GM18909 (cell line): ENCODE results near the gene ELK3.

Source experiments
- ATAC-seq: cut with Tn5 transposase; IDR thresholded peaks from one replicate; pipeline ENCODE4 v1.9.1; 2021; ENCODE audit warnings: mild to moderate bottlenecking; ENCODE audit not compliant: unreplicated experiment, poor library complexity

Gene ELK3

DNA sequence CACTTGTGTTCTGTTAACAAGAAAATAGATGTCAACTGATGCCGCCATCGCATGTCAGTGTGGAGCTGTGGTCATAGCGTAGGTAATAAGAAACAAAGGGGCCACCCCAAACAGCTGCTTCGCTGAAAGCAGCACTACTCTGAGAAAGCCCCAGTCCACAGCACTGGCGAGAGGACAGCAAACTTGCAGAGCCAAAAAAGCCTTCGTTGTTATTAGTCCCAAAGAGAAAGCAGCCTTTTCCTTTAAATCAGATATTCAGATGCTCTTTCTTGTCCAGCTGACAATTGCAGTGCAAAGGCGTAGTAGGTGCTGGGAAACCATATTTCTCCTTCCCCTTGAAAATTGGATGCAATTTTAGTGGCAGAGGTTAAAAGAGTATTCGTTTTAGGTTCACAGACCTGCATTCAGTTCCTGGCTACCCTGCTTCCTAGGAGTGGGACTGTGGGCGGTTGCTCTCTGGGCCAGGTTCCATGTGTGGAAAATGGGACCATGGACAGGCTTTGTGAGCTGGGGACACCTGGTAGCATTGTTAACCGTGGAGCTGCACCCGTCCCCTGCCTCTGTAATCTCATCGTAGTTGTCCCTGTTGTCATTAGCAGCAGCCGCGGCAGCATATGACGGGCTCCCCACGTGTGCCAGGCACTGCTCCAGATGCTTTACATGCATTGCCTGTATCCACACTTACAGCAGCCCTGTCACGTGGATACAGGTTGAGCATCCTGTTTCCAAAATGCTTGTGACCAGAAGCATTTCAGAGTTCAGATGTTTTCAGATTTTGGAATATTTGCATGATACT, 54.2 kb downstream of the ELK3 start:
- ATAC-seq = no peak

DNA sequence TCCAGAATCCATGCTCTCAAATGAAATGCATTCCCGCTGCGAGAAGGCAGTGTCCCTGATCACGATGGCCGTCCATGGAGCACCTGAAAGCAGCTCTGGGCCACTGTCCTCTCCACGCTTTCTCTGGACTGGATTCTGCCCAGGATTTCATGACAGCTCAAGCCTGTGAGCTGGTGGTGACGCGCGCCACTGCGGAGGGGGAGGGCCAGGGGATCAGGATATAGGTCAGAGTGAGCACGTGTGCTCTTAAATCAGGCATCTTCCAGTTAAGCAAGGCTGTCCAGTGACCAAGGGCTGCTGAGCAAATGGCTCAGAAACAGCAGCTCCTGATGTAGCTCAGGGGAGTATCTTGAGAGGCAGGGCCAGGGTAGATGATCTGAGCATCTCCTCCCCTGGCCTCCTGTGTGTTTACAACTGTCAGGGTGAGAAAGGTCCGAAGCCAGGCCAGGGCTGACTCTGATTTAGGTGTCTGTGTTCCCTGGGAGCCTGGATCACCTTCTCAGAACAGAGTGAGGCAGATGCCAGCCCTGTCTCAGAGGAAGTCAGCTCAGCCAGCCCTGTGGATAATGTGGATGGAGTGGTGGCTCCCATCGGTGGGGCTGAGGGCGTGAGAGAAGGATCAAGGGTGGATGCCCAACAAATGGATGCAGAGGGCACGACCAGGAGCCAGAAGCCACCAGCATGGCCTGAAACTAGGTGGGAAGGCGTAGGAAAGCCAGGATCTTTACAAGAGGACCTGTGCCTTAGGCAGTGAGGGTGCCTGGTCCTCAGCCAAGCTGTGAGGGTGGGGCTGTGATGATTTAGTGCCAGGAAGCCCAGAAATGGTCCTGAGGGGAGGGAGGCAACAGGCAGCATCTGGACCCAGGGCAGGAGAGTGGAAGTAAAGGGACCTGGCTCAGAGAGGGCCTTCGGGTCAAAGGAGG, 55.3 kb downstream of the ELK3 start:
- no peak for ATAC-seq

DNA sequence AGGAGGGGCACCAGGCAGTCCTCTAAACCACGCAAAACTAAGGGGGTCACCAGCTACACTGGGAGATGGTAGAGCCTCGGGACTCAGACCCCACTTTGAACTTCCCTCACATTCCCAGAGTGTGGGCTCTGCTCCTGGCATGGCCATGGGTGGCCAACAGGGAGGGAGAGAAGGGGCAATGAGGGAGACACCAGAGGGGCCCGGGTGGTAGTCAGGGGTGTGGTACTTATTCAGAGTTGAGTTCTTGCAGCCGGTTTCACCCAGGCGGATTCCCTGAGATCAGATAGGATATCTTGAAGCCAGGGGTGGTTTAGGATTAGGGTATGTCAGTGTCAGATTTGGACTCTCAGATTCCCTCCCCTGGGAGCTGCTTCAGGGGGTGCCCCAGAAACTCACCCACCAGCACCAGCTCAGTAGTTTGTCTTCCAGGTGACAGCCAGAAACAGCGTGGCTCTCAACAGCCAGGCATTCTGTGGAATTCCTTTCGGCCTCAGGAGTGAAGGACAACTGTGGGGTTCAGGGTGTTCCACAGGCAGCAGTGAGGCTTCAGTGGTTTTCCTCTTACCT, 56.0 kb downstream of the ELK3 start:
- ATAC-seq = no peak

DNA sequence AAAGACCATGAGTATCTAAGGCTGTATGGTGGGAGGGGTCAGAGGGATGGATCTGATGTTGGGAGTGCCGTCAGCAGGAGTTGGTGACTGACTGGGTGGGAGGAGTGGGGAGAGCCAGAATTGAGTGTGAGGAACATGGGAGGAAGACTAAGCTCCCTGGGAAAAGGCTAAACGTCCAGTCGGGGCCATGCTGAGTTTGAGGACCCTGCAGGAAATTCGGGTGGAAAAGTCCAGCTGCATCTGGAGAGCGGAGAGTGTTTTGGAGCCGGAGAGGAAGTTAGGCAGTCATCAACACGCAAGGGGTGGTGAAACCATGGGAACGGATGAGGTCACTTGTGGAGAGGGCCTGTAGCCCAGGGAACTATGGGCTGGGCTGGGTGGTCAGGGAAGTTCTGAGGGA, 60.9 kb downstream of the ELK3 start:
- no peak for ATAC-seq

DNA sequence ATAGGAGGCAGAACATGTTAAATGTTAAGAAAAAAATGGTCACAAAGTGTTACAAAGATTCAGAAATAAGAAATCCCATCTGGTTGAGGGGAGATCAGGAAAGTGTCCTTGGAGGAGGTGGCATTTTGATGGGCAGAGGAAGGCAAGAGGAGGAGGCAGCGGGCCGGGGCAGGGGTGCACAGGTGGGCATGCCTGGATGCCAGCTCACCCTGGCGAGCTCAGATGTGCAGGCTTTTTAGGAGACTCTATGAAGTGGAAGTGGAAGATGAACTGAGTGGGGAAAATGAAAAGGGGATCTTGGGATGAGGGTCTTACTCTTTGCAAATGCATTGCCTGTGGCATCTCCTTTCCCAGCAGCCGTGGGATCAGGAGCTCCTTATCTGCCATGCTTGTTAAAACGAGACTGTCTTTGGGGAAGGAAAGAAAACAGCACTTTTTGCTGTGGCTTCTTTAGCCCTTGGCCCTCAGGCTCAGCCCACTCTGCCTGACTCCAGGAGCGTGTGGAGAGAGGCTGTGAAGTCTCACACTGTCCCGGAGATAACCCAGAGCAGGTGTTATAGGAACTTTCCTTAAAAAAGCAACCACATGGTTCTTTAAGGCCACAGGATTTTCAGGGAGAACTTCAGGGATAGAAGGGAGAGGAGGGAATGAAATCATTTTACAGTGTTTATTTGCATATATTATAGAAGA, 62.6 kb downstream of the ELK3 start:
- no peak for ATAC-seq

DNA sequence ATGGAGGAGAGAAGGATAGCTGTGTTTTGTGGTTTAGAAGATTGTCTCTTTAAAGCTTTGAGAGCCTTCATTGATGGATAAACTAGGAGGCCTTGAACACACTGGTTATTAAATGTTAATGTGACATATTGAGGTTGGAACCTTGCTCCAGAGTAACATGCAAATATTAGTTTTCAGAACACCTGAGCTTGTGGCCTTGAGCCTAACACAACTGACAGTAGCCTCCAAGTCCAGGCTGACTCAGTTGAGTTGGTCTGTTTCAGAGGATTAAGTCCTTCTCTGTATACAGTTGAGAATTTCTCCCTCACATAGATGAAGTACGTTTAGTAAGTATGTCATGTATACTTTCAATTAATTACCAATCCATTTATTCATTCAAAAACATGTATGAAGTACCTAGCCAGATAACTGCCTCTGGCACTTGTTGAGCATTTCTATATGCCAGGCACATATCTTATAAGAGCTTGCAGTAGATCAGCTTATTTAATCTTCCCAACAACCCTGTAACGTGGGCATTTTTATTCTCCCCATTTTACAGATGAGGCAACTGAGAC, 63.5 kb downstream of the ELK3 start:
- no peak for ATAC-seq

DNA sequence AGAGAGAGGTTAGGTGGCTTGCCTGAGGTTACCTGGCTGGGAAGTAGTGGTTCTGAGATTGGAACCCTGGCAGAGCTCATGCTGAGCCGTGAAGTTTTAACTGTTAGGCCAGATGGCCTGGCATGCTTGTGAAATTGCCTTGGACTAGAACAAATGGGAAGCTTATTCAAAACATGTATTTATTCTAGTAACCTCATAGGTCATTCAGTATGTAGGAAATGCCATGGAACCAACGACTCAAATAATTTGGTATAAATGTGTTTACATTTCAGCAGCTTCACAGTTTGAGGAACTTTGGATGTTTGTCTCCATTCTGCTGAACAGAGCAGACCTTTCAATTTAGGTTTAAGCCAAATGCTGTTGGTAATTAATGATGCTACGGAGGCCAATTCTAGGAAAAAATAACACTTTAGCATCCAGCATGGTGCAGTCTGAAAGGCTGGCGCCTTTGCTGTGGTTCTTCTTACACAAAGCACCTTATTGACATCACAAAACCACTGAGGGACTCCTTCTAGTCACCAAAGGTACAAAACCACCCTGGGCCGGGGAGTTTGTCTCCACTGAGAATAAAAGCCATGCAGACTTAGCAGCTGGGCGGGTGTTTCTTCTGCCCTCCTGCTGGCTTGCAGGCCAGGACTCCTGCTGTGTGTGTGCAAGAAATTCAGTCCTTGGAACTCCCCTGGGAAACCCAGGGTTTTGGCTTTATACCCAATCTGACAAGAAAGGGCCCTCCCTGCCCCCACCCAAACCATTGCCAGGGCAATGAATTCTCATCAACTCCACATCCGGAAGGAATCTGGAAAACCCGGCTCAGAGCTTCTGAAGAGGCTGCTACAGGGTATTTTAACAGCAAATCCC, 64.2 kb downstream of the ELK3 start:
- no peak for ATAC-seq

DNA sequence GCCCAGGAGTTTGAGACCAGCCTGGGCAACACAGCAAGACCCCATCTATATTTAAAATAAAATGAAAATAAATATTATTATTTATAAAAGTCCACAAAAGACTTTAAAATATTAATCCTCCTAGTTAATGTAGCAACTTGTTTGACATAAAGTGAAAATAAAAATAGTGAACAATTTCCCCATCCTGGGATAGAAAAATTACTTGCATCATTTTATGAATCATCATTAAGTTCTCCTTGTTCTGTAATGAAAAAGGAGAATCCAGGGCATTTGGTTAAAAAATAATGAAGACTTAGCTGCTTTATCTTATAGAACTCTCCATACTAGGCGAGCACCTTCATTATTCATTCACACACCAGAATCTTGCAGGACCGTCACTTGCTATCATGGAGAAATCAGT, 66.1 kb downstream of the ELK3 start:
- ATAC-seq = no peak

DNA sequence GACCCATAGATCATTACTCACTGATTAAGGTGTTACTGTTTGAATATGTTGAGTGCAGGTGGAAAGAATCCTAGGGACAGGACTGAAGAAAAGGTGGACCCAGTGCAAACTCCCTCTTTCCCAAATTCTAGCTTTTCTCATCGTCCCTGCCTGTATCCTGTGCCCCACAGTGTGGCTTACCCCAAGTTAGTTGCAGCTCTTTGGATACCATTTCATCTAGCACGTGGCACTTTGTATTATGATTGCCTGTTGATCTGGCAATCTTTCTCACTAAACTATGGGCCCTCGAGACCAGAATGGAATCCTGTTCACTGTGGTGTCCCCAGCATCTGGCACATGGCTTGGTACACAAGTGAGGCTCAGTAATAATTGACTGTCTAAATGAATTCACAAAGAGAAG, 66.5 kb downstream of the ELK3 start:
- no peak for ATAC-seq

DNA sequence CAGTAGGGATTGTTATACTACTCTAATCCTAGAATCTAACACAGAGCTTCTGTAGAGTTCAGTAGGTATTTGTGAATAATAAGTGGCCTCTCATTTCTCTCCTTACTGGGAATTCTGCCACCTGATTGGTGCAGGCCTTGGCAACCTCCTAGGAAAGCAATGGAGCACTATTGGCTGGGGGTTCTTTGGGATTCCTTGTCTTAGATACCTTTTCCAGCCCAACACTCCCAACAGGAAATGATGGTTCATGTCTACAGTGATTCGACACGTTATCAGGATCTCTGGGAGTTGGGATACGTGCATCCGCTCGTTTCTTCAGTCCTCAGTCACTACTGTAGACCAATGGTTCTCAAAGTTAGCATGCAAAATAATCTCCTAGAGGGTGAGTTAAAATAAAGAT, 67.4 kb downstream of the ELK3 start:
- ATAC-seq = no peak

DNA sequence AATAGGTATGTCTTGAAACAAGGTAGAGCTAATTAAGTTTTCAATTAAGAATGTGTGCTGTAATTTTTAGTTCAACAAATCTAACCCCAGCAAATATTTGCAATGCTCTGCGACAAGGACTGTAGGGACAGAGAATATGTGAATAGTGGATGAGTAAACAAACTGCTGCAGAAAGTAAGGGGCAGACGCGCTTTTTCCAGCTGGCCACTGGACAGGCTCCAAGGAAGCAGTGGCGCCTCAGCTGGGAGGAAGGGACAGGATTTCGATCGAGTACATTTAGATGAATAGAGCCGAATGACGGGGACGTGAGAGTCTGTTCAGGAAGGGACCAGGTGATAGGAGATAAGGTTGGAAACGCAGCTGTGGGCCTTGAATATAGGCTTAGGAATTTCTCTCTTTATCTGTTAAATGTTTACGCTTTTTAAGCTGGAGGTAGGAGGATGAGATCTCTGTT, 69.3 kb downstream of the ELK3 start:
- no peak for ATAC-seq

DNA sequence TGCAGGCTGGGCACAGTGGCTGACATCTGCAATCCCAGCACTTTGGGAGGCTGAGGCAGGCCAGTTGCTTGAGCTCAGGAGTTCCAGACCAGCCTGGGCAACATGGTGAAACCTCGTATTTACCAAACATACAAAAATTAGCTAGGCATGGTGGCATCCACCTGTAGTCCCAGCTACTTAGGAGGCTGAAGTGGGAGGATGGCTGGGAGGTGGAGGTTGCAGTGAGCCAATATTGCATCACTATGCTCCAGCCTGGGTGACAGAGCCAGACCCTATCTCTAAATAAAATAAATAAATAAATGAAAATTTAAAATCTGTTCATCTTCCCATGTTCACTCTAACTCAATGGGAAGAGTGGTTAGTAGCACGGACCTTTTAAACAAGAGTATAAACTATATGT, 71.2 kb downstream of the ELK3 start:
- ATAC-seq = no peak

DNA sequence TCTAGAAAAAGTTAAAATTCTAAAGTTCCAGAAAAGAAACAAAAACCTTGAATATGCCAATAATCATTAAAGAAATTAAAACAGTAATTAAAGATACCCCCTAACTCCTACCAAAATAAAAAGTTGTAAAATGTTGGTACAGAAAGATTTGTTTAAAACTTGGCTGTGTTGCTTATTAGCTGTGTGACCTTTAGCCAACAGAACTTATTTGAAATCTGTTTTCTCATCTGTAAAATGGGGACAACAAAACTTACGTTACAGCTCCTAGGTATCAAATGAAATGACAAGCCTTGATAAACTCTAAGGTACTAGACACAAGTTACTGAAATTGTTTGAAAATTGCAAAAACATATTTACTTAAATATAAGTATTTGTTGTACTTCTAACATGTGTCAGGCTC, 71.7 kb downstream of the ELK3 start:
- no peak for ATAC-seq

DNA sequence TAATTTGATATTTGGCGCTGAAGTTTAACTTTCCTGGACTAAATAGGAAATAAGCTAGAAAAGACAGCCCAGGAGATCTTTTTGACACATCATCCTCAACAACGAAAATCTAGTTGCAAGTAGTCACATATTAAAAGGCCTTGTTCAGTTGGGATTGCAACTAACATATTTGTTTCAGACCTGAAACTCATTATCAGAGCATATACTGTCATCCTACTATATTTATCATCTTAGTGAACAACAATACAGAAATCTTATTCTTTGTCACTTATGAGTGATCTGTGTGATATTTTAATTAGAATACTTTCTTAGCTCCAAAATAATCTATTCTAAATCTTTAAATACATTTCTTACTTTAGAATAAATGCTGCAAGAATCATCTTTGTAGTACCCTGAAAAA, 72.1 kb downstream of the ELK3 start:
- no peak for ATAC-seq

DNA sequence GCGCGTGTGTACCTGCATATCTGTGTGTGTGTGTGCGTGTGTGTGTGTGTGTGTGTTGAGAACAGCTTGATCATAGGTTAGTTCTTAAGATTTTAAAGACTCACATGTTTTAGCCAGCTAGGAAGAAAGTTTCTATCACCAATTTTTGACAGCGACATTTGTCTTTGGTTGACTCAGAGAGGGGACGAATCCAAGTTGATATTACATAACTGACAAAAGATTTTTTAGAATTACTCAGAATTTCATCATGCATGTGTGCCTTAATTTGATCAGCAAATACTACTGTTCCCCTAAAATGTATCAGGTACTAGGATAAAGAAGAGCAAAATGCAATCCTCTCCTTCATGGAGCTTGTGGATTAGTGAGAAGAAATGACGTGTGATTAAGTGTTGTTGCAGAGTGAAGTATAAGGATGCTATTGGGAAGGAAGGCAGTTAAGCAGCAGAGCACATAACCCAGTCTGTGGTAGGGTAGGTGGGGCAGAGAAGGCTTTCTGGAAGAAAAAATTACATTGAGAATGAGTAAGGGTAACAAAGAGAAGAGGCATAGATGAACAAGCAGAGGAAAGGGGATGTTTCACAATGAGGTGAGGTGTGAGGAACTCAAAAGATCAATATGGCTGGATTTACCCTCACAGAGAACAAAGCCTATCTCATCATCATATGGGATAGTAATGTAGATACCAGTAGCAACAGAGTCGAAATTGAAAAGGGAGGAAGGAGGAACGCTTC, 77.5 kb downstream of the ELK3 start:
- no peak for ATAC-seq

DNA sequence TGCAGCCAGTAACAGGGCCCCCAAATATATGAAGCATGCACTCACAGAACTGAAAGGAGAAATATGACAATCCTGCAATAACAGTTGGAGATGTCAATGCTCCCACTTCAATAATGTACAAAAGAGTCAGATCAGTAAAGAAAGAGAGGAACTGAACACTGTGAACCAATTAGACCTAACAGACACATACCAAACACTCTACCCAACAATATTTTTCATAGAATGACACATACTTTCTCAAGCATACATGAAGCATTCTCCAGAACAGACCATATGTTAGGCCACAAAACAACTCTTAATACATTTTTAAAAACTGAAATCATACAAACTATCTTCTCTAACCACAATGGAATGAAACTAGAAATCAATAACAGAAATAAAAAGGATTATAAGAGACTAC, 80.2 kb downstream of the ELK3 start:
- ATAC-seq = no peak

DNA sequence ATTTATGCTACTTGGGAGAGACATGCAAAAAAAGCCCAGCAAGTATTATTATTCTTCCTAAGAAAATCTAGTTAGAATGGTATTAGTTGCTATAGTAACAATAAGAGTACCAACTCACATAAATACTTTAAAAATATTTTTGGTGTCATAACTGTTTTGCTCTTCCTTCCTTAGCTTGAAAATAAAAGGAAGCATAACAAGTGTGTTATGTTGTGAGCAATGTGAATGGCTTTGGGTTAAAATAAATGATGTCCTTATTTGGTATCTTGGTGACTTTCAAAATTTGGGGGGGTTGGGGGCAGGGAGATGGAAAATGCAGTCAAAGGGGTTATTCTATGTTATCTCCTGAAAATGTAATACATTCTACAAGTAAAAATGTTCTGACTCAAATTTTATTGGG, 91.0 kb downstream of the ELK3 start:
- no peak for ATAC-seq

DNA sequence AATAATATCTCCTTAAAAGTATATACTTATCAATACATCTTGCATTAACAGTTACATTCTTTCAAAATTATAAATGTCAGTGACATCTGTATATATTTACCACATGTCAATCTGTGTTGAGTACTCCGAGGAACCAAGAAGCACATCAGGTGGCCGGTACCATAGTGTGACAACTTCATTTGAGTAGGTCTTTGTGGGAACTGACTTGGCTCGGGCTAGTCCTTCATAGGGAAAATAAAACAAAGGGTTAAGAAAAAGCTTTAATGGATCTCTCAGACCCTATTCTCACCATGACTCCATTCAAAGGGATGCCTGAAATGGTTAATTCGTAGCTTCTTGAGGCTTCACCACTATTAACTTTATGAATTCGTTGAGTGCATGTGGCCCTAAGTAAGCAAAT, 94.9 kb downstream of the ELK3 start:
- no peak for ATAC-seq

DNA sequence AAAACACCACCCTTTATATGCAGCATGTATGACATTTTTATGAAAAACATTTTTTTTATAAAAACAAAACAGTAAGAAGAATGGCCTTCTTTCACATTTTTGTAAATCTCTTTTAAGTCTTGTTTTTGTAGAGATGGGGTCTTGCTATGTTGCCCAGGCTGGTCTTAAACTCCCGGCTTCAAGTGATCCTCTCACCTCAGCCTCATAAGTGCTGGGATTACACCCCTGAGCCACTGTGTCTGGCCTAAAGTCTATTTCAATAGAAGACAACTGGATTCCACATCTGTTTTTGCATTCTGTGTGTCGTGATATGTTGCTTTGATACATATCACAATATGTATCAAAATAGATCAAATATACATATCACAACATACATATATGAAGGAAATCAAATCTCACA, 98.9 kb downstream of the ELK3 start:
- no peak for ATAC-seq
